HepG2 (cell line): ENCODE results near the gene KIF5B. TPM values are rescaled to one million over a fixed set of nuclear protein-coding genes. Genes with fewer than 3 reads are reported as not detected.
A peak's percentile ranks its signal among the peaks of the same experiment; 100 is the strongest.

Experiments used
- ISL2 ChIP-seq: sonication (generic); formaldehyde crosslinking; IDR thresholded peaks from 2 replicates; pipeline ENCODE4 v1.5.0; 2020; ENCODE audit warnings: missing genetic modification reagents
- KLF9 ChIP-seq: IDR thresholded peaks from 2 replicates; pipeline ENCODE4 v1.6.1; 2016; ENCODE audit warnings: low read depth
- NR2C2 ChIP-seq: sonication (generic); formaldehyde crosslinking; IDR thresholded peaks from 2 replicates; pipeline ENCODE4 v1.4.0; 2020; ENCODE audit warnings: missing genetic modification reagents, mild to moderate bottlenecking, moderate library complexity, borderline replicate concordance
- NRL ChIP-seq: sonication (generic); formaldehyde crosslinking; IDR thresholded peaks from 2 replicates; pipeline ENCODE4 v1.5.0; 2020; ENCODE audit warnings: missing genetic modification reagents, mild to moderate bottlenecking, moderate library complexity, borderline replicate concordance
- SRF ChIP-seq: IDR thresholded peaks from 2 replicates; pipeline ENCODE4 v1.6.1; 2011; ENCODE audit warnings: mild to moderate bottlenecking, low read depth, low read length, moderate library complexity
- ZMAT3 ChIP-seq: sonication (generic); formaldehyde crosslinking; conservative IDR thresholded peaks from 2 replicates; pipeline ENCODE4 v1.7.0; 2021; ENCODE audit warnings: missing genetic modification reagents
- ZNF124 ChIP-seq: sonication (generic); formaldehyde crosslinking; IDR thresholded peaks from 2 replicates; pipeline ENCODE4 v1.4.0; 2020; ENCODE audit warnings: missing genetic modification reagents
- ZNF432 ChIP-seq: sonication (generic); formaldehyde crosslinking; IDR thresholded peaks from 2 replicates; pipeline ENCODE4 v1.5.0; 2020; ENCODE audit warnings: missing genetic modification reagents, mild to moderate bottlenecking, borderline replicate concordance
- ZNF570 ChIP-seq: sonication (generic); formaldehyde crosslinking; IDR thresholded peaks from 2 replicates; pipeline ENCODE4 v1.4.0; 2020; ENCODE audit warnings: mild to moderate bottlenecking, missing genetic modification reagents, borderline replicate concordance
- ZNF841 ChIP-seq: sonication (generic); formaldehyde crosslinking; IDR thresholded peaks from 2 replicates; pipeline ENCODE4 v1.8.1; 2023; ENCODE audit warnings: missing genetic modification reagents, borderline replicate concordance
- ZNF850 ChIP-seq: sonication (generic); formaldehyde crosslinking; conservative IDR thresholded peaks from 2 replicates; pipeline ENCODE4 v1.9.0; 2021; ENCODE audit warnings: mild to moderate bottlenecking, missing genetic modification reagents
- polyA plus RNA-seq, 8 experiments: library from polyadenylated mRNA; depleted of rRNA in 3 of 8; stranded (reverse) in 7 of 8; unstranded in 1 of 8; fragments of >200 nt; fragmentation: Illumina TruSeq in 4 of 8; extraction: Trizol in 4 of 8; gene quantifications; 2 replicates each; pipeline versions ENCODE4 v1.2.1 to v1.2.3, GENCODE V29; 2011 to 2016; ENCODE audit warnings: low read depth in 4 of 8, missing spikeins in 1 of 8, mixed read lengths in 1 of 8; ENCODE audit not compliant: insufficient read depth in 1 of 8
- total RNA-seq, 5 experiments: library from RNA; depleted of rRNA; stranded (reverse); fragments of >200 nt; fragmentation: Illumina TruSeq; extraction: Trizol; gene quantifications; 2 replicates each; pipeline ENCODE4 v1.2.3, GENCODE V29; 2016; ENCODE audit warnings: low read depth in 1 of 5
- TF ChIP-seq, protein P1 (sequence below), 2 experiments: fragments of 450-650 bp in 1 of 2; sonication (generic) in 1 of 2; formaldehyde crosslinking in 1 of 2; IDR thresholded peaks; 2 replicates each; pipeline versions ENCODE4 v1.6.1 to v1.8.0; 2016 to 2022; ENCODE audit warnings: antibody characterized with exemption in 1 of 2, mild to moderate bottlenecking in 1 of 2, missing genetic modification reagents in 1 of 2
- TF ChIP-seq, protein P2 (sequence below): sonication (generic); formaldehyde crosslinking; IDR thresholded peaks from 2 replicates; pipeline ENCODE4 v1.5.0; 2020; ENCODE audit warnings: mild to moderate bottlenecking, missing genetic modification reagents, moderate library complexity
- TF ChIP-seq, protein P3 (sequence below): sonication (generic); formaldehyde crosslinking; IDR thresholded peaks from 2 replicates; pipeline ENCODE4 v1.8.1; 2022; ENCODE audit warnings: mild to moderate bottlenecking, missing genetic modification reagents
- TF ChIP-seq, protein P4 (sequence below): sonication (generic); formaldehyde crosslinking; IDR thresholded peaks from 2 replicates; pipeline ENCODE4 v1.5.1; 2020; ENCODE audit warnings: missing genetic modification reagents, mild to moderate bottlenecking, borderline replicate concordance

KIF5B gene
- total and polyA plus RNA-seq, 2 of the 13 experiments (the other 11 are each of a cell fraction or from before 2014, with no cell fraction given), result 34.3 to 133 TPM

DNA sequence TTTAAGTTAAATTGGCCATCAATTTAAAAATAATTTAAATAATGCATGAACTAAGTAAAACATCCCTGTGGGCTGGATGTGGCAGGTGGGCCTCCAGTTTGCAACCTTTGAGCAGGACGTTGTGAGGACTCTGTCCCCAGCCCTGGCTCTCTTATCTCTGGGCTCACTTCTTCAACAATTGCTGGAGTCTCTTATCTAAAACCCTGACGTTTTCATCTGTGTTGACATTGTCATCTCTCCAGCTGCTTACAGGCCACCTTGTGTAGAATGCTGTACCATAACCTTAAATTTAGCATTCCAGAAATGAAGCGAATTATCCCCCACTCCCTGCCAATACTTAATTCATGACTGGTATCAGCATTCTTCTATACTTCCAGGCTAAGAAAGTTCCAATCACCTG lies 3.2 kb upstream of the KIF5B start (continued):
- TF ChIP-seq, protein P1, sequence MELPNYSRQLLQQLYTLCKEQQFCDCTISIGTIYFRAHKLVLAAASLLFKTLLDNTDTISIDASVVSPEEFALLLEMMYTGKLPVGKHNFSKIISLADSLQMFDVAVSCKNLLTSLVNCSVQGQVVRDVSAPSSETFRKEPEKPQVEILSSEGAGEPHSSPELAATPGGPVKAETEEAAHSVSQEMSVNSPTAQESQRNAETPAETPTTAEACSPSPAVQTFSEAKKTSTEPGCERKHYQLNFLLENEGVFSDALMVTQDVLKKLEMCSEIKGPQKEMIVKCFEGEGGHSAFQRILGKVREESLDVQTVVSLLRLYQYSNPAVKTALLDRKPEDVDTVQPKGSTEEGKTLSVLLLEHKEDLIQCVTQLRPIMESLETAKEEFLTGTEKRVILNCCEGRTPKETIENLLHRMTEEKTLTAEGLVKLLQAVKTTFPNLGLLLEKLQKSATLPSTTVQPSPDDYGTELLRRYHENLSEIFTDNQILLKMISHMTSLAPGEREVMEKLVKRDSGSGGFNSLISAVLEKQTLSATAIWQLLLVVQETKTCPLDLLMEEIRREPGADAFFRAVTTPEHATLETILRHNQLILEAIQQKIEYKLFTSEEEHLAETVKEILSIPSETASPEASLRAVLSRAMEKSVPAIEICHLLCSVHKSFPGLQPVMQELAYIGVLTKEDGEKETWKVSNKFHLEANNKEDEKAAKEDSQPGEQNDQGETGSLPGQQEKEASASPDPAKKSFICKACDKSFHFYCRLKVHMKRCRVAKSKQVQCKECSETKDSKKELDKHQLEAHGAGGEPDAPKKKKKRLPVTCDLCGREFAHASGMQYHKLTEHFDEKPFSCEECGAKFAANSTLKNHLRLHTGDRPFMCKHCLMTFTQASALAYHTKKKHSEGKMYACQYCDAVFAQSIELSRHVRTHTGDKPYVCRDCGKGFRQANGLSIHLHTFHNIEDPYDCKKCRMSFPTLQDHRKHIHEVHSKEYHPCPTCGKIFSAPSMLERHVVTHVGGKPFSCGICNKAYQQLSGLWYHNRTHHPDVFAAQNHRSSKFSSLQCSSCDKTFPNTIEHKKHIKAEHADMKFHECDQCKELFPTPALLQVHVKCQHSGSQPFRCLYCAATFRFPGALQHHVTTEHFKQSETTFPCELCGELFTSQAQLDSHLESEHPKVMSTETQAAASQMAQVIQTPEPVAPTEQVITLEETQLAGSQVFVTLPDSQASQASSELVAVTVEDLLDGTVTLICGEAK (IDR thresholded peaks at IDR 0.05), result no peak
- TF ChIP-seq, protein P1 (CRISPR knock-in tag; IDR thresholded peaks at IDR 0.05), result no peak
- no peak for TF ChIP-seq ZNF570 (CRISPR knock-in tag)
- TF ChIP-seq ZNF841 (CRISPR knock-in tag), result no peak
- TF ChIP-seq KLF9 (CRISPR knock-in tag), result no peak
- TF ChIP-seq ZNF124 (CRISPR knock-in tag), result no peak
- 0 out of 2 replicates have a peak, but pooled peaks have one; percentile 25 for TF ChIP-seq NR2C2
- no peak for TF ChIP-seq ZMAT3 (CRISPR knock-in tag)
- TF ChIP-seq ZNF850 (CRISPR knock-in tag), result no peak
- TF ChIP-seq, protein P2, sequence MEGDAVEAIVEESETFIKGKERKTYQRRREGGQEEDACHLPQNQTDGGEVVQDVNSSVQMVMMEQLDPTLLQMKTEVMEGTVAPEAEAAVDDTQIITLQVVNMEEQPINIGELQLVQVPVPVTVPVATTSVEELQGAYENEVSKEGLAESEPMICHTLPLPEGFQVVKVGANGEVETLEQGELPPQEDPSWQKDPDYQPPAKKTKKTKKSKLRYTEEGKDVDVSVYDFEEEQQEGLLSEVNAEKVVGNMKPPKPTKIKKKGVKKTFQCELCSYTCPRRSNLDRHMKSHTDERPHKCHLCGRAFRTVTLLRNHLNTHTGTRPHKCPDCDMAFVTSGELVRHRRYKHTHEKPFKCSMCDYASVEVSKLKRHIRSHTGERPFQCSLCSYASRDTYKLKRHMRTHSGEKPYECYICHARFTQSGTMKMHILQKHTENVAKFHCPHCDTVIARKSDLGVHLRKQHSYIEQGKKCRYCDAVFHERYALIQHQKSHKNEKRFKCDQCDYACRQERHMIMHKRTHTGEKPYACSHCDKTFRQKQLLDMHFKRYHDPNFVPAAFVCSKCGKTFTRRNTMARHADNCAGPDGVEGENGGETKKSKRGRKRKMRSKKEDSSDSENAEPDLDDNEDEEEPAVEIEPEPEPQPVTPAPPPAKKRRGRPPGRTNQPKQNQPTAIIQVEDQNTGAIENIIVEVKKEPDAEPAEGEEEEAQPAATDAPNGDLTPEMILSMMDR (CRISPR knock-in tag), result no peak
- no peak for TF ChIP-seq NRL (CRISPR knock-in tag)
- TF ChIP-seq ZNF432, result no peak
- TF ChIP-seq, protein P3, sequence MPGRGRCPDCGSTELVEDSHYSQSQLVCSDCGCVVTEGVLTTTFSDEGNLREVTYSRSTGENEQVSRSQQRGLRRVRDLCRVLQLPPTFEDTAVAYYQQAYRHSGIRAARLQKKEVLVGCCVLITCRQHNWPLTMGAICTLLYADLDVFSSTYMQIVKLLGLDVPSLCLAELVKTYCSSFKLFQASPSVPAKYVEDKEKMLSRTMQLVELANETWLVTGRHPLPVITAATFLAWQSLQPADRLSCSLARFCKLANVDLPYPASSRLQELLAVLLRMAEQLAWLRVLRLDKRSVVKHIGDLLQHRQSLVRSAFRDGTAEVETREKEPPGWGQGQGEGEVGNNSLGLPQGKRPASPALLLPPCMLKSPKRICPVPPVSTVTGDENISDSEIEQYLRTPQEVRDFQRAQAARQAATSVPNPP (CRISPR knock-in tag), result no peak
- TF ChIP-seq, protein P4, sequence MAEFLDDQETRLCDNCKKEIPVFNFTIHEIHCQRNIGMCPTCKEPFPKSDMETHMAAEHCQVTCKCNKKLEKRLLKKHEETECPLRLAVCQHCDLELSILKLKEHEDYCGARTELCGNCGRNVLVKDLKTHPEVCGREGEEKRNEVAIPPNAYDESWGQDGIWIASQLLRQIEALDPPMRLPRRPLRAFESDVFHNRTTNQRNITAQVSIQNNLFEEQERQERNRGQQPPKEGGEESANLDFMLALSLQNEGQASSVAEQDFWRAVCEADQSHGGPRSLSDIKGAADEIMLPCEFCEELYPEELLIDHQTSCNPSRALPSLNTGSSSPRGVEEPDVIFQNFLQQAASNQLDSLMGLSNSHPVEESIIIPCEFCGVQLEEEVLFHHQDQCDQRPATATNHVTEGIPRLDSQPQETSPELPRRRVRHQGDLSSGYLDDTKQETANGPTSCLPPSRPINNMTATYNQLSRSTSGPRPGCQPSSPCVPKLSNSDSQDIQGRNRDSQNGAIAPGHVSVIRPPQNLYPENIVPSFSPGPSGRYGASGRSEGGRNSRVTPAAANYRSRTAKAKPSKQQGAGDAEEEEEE (CRISPR knock-in tag), result no peak
- peak; percentile 86; the same call in 1 of the 2 replicates for TF ChIP-seq ISL2 (CRISPR knock-in tag)
- TF ChIP-seq SRF, result no peak
